HG02885 (cell line): Measurements from ENCODE around the gene ARHGAP10.

Experiments used
- ATAC-seq: cut with Tn5 transposase; IDR thresholded peaks from one replicate; pipeline ENCODE4 v1.9.1; 2021; ENCODE audit warnings: mild to moderate bottlenecking; ENCODE audit not compliant: unreplicated experiment, poor library complexity

ARHGAP10 gene

GRCh38 chr4:148103597-148104355, 371.9 kb downstream of the ARHGAP10 start:
- no peak for ATAC-seq

- no peak for ATAC-seq
Measured at GRCh38 chr4:148108766-148109165, 376.9 kb downstream of the ARHGAP10 start.

GRCh38 chr4:148109216-148109615, 377.3 kb downstream of the ARHGAP10 start:
- ATAC-seq = no peak

GRCh38 chr4:148110169-148110568, 378.3 kb downstream of the ARHGAP10 start:
- no peak for ATAC-seq

GRCh38 chr4:148112231-148112982, 380.5 kb downstream of the ARHGAP10 start:
- no peak for ATAC-seq

GRCh38 chr4:148114436-148114835, 382.5 kb downstream of the ARHGAP10 start:
- ATAC-seq = no peak

- ATAC-seq = no peak
Measured at GRCh38 chr4:148116264-148116663, 384.4 kb downstream of the ARHGAP10 start.

- no peak for ATAC-seq
Measured at GRCh38 chr4:148116969-148117368, 385.1 kb downstream of the ARHGAP10 start.

- no peak for ATAC-seq
Measured at GRCh38 chr4:148118179-148118578, 386.3 kb downstream of the ARHGAP10 start.

- ATAC-seq = no peak
Measured at GRCh38 chr4:148118633-148119032, 386.7 kb downstream of the ARHGAP10 start.

- no peak for ATAC-seq
Measured at GRCh38 chr4:148120216-148120615, 388.3 kb downstream of the ARHGAP10 start.
